DOHH2 (cell line): ENCODE measurements around the gene ACSS2.

Experiments
- EZH2phosphoT487 ChIP-seq: fragments of 200-600 bp; sonication (generic); IDR thresholded peaks from 2 replicates; pipeline ENCODE4 v1.6.1; 2017; ENCODE audit warnings: borderline replicate concordance, mild to moderate bottlenecking, antibody characterized with exemption, low read length, moderate library complexity, mixed read lengths
- TF ChIP-seq, protein P1 (sequence below): fragments of 200-600 bp; sonication (generic); IDR thresholded peaks from one replicate; pipeline ENCODE4 v1.5.1; 2014; ENCODE audit warnings: antibody characterized with exemption, mild to moderate bottlenecking, low read depth, low read length; ENCODE audit not compliant: poor library complexity, severe bottlenecking

DNA sequence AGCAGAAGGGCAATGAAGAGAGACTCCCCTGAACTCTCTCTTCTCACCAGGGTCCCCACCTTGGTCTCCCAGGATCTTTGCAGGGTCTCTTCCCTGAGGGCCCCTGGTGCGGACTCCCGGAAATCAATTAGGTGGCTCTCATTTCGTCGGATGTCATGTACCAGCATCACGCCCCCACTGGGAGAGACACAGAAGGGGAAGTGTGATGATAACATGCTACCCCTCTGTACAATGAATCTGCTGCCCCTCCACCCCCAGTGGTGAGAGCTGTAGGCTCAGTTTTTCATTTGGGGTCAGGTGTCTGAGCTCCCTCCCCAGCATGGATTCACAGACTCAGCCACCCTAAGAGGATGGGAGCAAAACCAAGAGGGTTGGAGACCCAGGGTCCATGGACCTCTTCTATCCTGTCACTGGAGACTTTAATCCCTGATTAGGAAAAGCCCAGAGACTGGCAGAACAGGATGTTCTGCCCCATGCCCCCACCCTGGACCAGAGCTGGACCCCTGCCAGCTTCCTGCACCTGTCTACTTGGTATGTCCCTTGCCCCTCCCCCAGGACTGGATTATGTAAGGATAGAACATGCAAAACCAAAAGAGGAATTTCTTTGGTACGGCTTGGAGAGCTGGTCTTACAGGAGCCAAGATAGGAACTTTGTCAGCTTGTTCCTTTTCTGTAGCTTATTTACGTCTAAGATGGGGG lies 14.9 kb upstream of the ACSS2 start:
- TF ChIP-seq, protein P1, sequence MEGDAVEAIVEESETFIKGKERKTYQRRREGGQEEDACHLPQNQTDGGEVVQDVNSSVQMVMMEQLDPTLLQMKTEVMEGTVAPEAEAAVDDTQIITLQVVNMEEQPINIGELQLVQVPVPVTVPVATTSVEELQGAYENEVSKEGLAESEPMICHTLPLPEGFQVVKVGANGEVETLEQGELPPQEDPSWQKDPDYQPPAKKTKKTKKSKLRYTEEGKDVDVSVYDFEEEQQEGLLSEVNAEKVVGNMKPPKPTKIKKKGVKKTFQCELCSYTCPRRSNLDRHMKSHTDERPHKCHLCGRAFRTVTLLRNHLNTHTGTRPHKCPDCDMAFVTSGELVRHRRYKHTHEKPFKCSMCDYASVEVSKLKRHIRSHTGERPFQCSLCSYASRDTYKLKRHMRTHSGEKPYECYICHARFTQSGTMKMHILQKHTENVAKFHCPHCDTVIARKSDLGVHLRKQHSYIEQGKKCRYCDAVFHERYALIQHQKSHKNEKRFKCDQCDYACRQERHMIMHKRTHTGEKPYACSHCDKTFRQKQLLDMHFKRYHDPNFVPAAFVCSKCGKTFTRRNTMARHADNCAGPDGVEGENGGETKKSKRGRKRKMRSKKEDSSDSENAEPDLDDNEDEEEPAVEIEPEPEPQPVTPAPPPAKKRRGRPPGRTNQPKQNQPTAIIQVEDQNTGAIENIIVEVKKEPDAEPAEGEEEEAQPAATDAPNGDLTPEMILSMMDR, result no peak
- no peak for TF ChIP-seq EZH2phosphoT487
